ENCODE measurements around the gene ATG2A.
A peak's percentile ranks its signal among the peaks of the same experiment; 100 is the strongest.

The ATG2A gene

DNA sequence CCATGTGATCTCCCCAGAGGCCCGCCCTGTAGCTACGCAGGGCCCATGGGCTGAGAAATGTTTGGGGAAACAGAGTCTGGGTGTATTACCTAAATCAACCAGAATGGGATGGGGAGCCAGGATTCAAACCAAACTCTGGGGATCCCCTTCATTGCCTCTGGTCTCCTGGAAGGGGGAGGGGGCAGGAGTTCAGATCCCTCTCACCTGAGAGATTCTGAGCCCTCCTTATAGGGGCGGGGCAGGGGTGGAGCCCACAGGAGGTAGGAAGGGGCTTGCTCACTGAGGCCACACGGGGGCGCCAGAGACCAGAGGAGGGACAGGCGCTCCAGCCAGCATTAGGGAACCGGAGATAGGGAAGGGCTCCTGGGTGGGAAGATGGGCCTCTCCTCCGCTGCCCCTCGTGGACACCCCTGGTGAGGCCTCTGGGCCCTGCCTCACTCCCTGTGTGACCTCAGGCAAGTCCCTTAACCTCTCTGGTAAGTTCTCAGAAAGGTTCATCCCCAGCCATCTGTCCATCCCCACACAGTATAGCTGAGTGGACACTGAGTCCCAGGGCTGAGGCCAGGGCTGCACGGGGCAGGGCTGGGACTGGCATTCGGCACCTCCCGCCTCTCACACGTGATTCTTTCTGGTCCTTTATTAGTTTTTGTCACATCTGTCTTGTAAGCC is 69.9 kb downstream of the ATG2A start:
- TF ChIP-seq CTCF (IDR thresholded peaks at IDR 0.05) (peak; percentile 96), ZFX (IDR thresholded peaks at IDR 0.05; ENCODE audit: borderline replicate concordance) (no peak)
- peak overlapping the region; percentile 82 for H3K27ac ChIP-seq

DNA sequence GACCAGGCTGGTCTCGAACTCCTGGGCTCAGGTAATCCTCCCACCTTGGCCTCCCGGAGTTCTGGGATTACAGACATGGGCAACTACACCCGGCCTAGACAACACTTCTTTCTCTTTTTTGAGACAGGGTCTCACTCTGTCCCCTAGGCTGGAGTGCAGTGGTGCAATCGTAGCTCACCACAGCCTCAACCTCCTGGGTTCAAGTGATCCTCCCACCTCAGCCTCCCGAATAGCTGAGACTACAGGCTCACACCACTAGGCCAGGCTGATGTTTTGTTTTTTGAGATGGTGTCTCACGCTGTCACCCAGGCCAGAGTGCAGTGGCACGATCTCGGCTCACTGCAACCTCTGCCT is 71.3 kb downstream of the ATG2A start:
- H3K27ac ChIP-seq = peak overlapping the region; percentile 82

- TF ChIP-seq ZFX (IDR thresholded peaks at IDR 0.05; ENCODE audit: borderline replicate concordance) (no peak), CTCF (IDR thresholded peaks at IDR 0.05) (no peak)
- peak overlapping the region; percentile 82 for H3K27ac ChIP-seq
These were observed 71.8 kb downstream of the ATG2A start for GRCh38 chr11:64845129-64845775.

Measured in 22Rv1 (cell line).